ENCODE data around the gene CDCA3. TPM values are rescaled to one million over a fixed set of nuclear protein-coding genes. Genes with fewer than 3 reads are reported as not detected.
A peak's percentile ranks its signal among the peaks of the same experiment; 100 is the strongest.

Gene CDCA3
- total RNA-seq, 4 donors from 2014 or later = 1.2 to 2.9 (median 1.5) TPM

DNA sequence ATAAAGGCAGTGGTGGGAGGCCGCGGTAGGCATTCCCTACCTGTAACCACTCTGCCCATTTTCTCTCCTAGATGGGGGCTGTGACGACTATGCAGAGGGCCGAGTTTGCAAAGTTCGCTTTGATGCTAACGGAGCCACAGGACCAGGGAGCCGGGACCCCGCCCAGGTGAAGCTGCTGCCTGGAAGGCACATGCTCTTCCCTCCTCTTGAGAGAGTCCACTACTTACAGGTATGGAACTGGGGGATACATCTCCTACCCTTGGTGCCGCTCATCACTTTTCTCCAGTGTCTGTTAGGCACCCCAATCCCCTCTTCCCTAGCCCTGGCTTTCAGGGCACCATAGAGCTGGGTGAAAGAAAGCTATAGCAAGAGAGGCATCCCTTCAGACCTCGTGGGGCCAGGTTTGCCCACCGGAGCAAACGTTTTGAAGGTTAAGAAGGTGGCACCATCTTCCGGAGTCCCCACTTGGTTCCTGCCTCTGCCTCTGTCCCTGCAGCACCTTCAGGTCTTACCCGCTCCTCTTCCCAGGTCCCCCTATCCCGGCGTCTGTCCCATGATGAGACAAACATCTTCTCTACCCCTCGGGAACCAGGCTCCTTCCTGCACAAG lies 24.9 kb downstream of the CDCA3 start:
- TF ChIP-seq POLR2A (IDR thresholded peaks at IDR 0.05; ENCODE audit: low read depth) = no peak
- TF ChIP-seq, protein P1, sequence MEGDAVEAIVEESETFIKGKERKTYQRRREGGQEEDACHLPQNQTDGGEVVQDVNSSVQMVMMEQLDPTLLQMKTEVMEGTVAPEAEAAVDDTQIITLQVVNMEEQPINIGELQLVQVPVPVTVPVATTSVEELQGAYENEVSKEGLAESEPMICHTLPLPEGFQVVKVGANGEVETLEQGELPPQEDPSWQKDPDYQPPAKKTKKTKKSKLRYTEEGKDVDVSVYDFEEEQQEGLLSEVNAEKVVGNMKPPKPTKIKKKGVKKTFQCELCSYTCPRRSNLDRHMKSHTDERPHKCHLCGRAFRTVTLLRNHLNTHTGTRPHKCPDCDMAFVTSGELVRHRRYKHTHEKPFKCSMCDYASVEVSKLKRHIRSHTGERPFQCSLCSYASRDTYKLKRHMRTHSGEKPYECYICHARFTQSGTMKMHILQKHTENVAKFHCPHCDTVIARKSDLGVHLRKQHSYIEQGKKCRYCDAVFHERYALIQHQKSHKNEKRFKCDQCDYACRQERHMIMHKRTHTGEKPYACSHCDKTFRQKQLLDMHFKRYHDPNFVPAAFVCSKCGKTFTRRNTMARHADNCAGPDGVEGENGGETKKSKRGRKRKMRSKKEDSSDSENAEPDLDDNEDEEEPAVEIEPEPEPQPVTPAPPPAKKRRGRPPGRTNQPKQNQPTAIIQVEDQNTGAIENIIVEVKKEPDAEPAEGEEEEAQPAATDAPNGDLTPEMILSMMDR (IDR thresholded peaks at IDR 0.05) = no peak
- TF ChIP-seq POLR2AphosphoS5 (IDR thresholded peaks at IDR 0.05) = no peak
- TF ChIP-seq EP300 (IDR thresholded peaks at IDR 0.05) = no peak
- H3K36me3 ChIP-seq = peaks cover 0 to 11% (median 5%) of the 10 kb centered on the region in 4 donors
- intact Hi-C loops (cut with DNase I) = loop anchor here (5.0 kb wide), 2 partner anchors 74 to 209 kb away; partner anchors contain the start of gene MLF2
- H3K4me1 ChIP-seq = peaks cover 30 to 75% (median 68%) of the 10 kb centered on the region in 4 donors
- 72% methylated on average over 16 of the region's 17 CpGs for WGBS
- no peaks in the 10 kb centered on the region for H3K9me3 ChIP-seq
- no peak overlapping the region for H3K4me3 ChIP-seq
- H3K27ac ChIP-seq (replicated peaks in 1 of 4) = peak overlapping the region in 1 of 4 donors; percentile 64
- DNase-seq (ENCODE audit: extremely low spot score) = no peak
- peaks cover 0 to 38% (median 5%) of the 10 kb centered on the region in 4 donors for H3K27me3 ChIP-seq

- Histone ChIP-seq H3K9me3 (no peaks in the 10 kb centered on the region), H3K27ac (replicated peaks in 1 of 4) (peak overlapping the region in 2 of 4 donors; percentile 20 to 21), H3K4me1 (peaks cover 30 to 80% (median 74%) of the 10 kb centered on the region in 4 donors), H3K36me3 (peaks cover 0 to 5% (median 2%) of the 10 kb centered on the region in 4 donors), H3K4me3 (peak overlapping the region; percentile 14 to 46 (median 26)), H3K27me3 (peaks cover 0 to 38% (median 5%) of the 10 kb centered on the region in 4 donors)
- intact Hi-C loops (cut with DNase I) = loop anchor here (5.0 kb wide), 2 partner anchors 73 to 208 kb away; partner anchors contain the start of gene MLF2
- WGBS = 14% methylated on average over 6 of the region's 19 CpGs
- DNase-seq (ENCODE audit: extremely low spot score) = peak; percentile 97
- no peak for TF ChIP-seq EP300 (IDR thresholded peaks at IDR 0.05)
- TF ChIP-seq, protein P1 (IDR thresholded peaks at IDR 0.05) = peak; percentile 84 to 95 (median 92)
- TF ChIP-seq POLR2AphosphoS5 (IDR thresholded peaks at IDR 0.05) = peak in 1 of 2 donors; percentile 58
These were observed 25.5 kb downstream of the CDCA3 start for GRCh38 chr12:6825398-6826124.

- Histone ChIP-seq H3K36me3 (no peaks in the 10 kb centered on the region), H3K9me3 (no peaks in the 10 kb centered on the region), H3K4me1 (peaks cover 30 to 75% (median 68%) of the 10 kb centered on the region in 4 donors), H3K27me3 (peaks cover 0 to 38% (median 5%) of the 10 kb centered on the region in 4 donors), H3K4me3 (peak overlapping the region; percentile 14 to 46 (median 26)), H3K27ac (replicated peaks in 1 of 4) (peak overlapping the region in 2 of 4 donors; percentile 20 to 21)
- TF ChIP-seq POLR2AphosphoS5 (IDR thresholded peaks at IDR 0.05) = no peak
- TF ChIP-seq, protein P1 (IDR thresholded peaks at IDR 0.05) = no peak
- TF ChIP-seq POLR2A (IDR thresholded peaks at IDR 0.05; ENCODE audit: low read depth) = no peak
- intact Hi-C loops (cut with DNase I) = loop anchor here (5.0 kb wide), 2 partner anchors 73 to 208 kb away; partner anchors contain the start of gene MLF2
- no peak for DNase-seq (ENCODE audit: extremely low spot score)
- WGBS = 46% methylated on average over 12 of the region's 12 CpGs
These were observed 26.1 kb downstream of the CDCA3 start for GRCh38 chr12:6824901-6825381.

DNA sequence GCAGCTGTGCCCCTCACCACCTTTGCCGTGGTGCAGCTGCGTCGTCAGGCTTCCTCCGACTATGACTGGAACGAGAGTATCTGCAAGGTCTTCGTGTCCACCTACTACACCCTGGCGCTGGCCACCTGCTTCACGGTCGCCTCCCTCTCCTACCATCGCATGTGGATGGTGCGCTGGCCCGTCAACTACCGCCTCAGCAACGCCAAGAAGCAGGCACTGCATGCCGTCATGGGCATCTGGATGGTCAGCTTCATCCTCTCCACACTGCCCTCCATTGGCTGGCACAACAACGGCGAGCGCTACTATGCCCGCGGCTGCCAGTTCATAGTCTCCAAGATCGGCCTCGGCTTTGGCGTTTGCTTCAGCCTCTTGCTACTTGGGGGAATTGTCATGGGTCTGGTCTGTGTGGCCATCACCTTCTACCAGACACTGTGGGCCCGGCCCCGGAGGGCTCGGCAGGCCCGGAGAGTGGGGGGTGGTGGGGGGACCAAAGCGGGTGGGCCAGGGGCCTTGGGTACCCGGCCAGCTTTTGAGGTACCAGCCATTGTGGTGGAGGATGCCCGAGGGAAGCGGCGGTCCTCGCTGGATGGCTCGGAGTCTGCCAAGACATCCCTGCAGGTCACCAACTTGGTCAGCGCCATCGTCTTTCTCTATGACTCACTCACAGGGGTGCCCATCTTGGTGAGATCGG lies 26.9 kb downstream of the CDCA3 start:
- Histone ChIP-seq H3K27ac (replicated peaks in 1 of 4) (no peak overlapping the region), H3K4me3 (no peak overlapping the region), H3K27me3 (peaks cover 0 to 38% (median 5%) of the 10 kb centered on the region in 4 donors), H3K4me1 (peaks cover 25 to 68% (median 61%) of the 10 kb centered on the region in 4 donors), H3K36me3 (no peaks in the 10 kb centered on the region), H3K9me3 (no peaks in the 10 kb centered on the region)
- intact Hi-C loops (cut with DNase I) = no loop called here
- no peak for TF ChIP-seq POLR2A (IDR thresholded peaks at IDR 0.05; ENCODE audit: low read depth)
- TF ChIP-seq, protein P1 (IDR thresholded peaks at IDR 0.05) = no peak
- TF ChIP-seq EP300 (IDR thresholded peaks at IDR 0.05) = no peak
- no peak for TF ChIP-seq POLR2AphosphoS5 (IDR thresholded peaks at IDR 0.05)
- WGBS = 94% methylated on average over 36 of the region's 37 CpGs
- no peak for DNase-seq (ENCODE audit: extremely low spot score)
